OCI-LY1 (cell line): Measurements from ENCODE around the gene SMIM22.

Experiments
- EZH2 ChIP-seq: fragments of 200-600 bp; sonication (generic), shearing (Covaris generic); IDR thresholded peaks from 2 replicates; pipeline ENCODE4 v1.8.0; 2017; ENCODE audit warnings: borderline replicate concordance, mixed run types, mild to moderate bottlenecking, antibody characterized with exemption, low read length, moderate library complexity, mixed read lengths
- TF ChIP-seq, protein P1 (sequence below): fragments of 200-600 bp; sonication (generic), shearing (Covaris generic); IDR thresholded peaks from 2 replicates; pipeline ENCODE4 v1.5.1; 2017; ENCODE audit warnings: mild to moderate bottlenecking, antibody characterized with exemption, low read length, moderate library complexity, mixed read lengths

DNA sequence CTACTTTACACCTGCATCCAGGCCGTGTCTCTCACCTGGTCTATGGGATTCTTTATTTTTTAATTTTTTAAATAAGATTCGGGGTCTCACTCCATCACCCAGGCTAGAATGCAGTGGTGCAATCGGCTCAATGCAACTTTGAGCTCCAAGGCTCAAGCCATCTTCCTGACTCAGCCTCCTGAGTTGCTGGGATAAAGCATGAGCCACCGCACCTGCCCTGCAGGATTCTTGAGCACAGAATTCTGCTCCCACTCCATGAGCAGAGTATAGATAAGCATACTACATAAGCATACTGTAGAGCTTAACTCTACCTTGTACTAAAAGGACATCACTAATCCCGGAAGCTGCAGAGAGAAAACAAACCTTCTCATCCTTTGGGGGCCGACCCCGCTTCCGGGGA is 36.4 kb downstream of the SMIM22 start:
- TF ChIP-seq, protein P1, sequence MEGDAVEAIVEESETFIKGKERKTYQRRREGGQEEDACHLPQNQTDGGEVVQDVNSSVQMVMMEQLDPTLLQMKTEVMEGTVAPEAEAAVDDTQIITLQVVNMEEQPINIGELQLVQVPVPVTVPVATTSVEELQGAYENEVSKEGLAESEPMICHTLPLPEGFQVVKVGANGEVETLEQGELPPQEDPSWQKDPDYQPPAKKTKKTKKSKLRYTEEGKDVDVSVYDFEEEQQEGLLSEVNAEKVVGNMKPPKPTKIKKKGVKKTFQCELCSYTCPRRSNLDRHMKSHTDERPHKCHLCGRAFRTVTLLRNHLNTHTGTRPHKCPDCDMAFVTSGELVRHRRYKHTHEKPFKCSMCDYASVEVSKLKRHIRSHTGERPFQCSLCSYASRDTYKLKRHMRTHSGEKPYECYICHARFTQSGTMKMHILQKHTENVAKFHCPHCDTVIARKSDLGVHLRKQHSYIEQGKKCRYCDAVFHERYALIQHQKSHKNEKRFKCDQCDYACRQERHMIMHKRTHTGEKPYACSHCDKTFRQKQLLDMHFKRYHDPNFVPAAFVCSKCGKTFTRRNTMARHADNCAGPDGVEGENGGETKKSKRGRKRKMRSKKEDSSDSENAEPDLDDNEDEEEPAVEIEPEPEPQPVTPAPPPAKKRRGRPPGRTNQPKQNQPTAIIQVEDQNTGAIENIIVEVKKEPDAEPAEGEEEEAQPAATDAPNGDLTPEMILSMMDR = no peak
- TF ChIP-seq EZH2 = no peak
